ENCODE results near the gene STYX. TPM values are rescaled to one million over a fixed set of nuclear protein-coding genes. Genes with fewer than 3 reads are reported as not detected.

Gene STYX
- total RNA-seq, 4 donors from 2014 or later = 6.0 to 14.4 (median 9.1) TPM

- no peak for DNase-seq
- TF ChIP-seq POLR2AphosphoS5 (IDR thresholded peaks at IDR 0.05) = no peak
- TF ChIP-seq CTCF (IDR thresholded peaks at IDR 0.05) = no peak
- TF ChIP-seq POLR2A (IDR thresholded peaks at IDR 0.05) = no peak
- no peak for TF ChIP-seq EP300 (IDR thresholded peaks at IDR 0.05; ENCODE audit: low read depth)
- in situ Hi-C loops (cut with MboI; ENCODE audit: low pct_ligation_motif_present in 1 of 4, low pct_unique_long_range_greater_than_20kb in 1 of 4, low sequenced_read_pairs in 3 of 4) = loop anchor here (25.0 kb wide), 3 partner anchors 256 to 506 kb away; no protein-coding TSS in a partner anchor
- no peak overlapping the region for H3K27ac ChIP-seq
- no peak overlapping the region for H3K4me3 ChIP-seq
- WGBS, 2 donors (ENCODE audit: low coverage in 1 of 2) = 84 to 86% methylated on average over 4 of the region's 4 CpGs
- intact Hi-C loops (cut with DNase I; ENCODE audit: low total_unique reads) = no loop called here
- H3K27me3 ChIP-seq = no peaks in the 10 kb centered on the region
- H3K4me1 ChIP-seq = no peaks in the 10 kb centered on the region
- no peaks in the 10 kb centered on the region for H3K36me3 ChIP-seq
- H3K9me3 ChIP-seq = no peaks in the 10 kb centered on the region
Measured at GRCh38 chr14:52806115-52806514, 76.1 kb downstream of the STYX start.

GRCh38 chr14:52808101-52808500, 78.1 kb downstream of the STYX start:
- Histone ChIP-seq H3K9me3 (no peaks in the 10 kb centered on the region), H3K4me3 (no peak overlapping the region), H3K27ac (no peak overlapping the region), H3K36me3 (no peaks in the 10 kb centered on the region), H3K27me3 (no peaks in the 10 kb centered on the region), H3K4me1 (no peaks in the 10 kb centered on the region)
- in situ Hi-C loops (cut with MboI; ENCODE audit: low pct_ligation_motif_present in 1 of 4, low pct_unique_long_range_greater_than_20kb in 1 of 4, low sequenced_read_pairs in 3 of 4) = loop anchor here (25.0 kb wide), 3 partner anchors 254 to 504 kb away; no protein-coding TSS in a partner anchor
- 82 to 100% methylated on average over 1 of the region's 1 CpG for WGBS, 2 donors (ENCODE audit: low coverage in 1 of 2)
- DNase-seq = no peak
- TF ChIP-seq POLR2A (IDR thresholded peaks at IDR 0.05) (no peak), CTCF (IDR thresholded peaks at IDR 0.05) (no peak), POLR2AphosphoS5 (IDR thresholded peaks at IDR 0.05) (no peak), EP300 (IDR thresholded peaks at IDR 0.05; ENCODE audit: low read depth) (no peak)
- intact Hi-C loops (cut with DNase I; ENCODE audit: low total_unique reads) = no loop called here

GRCh38 chr14:52821805-52822250, 91.9 kb downstream of the STYX start:
- in situ Hi-C loops (cut with MboI; ENCODE audit: low pct_ligation_motif_present in 1 of 4, low pct_unique_long_range_greater_than_20kb in 1 of 4, low sequenced_read_pairs in 3 of 4) (loop anchor here (5.0 to 25.0 kb wide), 7 partner anchors 133 to 490 kb away; partner anchors contain the start of gene FERMT2 (in 1 of the 4)), intact Hi-C loops (cut with DNase I; ENCODE audit: low total_unique reads) (loop anchor here (2.0 to 5.0 kb wide), 2 partner anchors 141 to 235 kb away; no protein-coding TSS in a partner anchor)
- Histone ChIP-seq H3K36me3 (no peaks in the 10 kb centered on the region), H3K27me3 (no peaks in the 10 kb centered on the region), H3K4me1 (peaks cover 0 to 4% (median 0%) of the 10 kb centered on the region in 4 donors), H3K27ac (no peak overlapping the region), H3K4me3 (no peak overlapping the region), H3K9me3 (no peaks in the 10 kb centered on the region)
- no peak for DNase-seq
- TF ChIP-seq POLR2AphosphoS5 (IDR thresholded peaks at IDR 0.05) = no peak
- TF ChIP-seq POLR2A (IDR thresholded peaks at IDR 0.05) = no peak
- 47 to 60% methylated on average over 7 of the region's 7 CpGs for WGBS, 2 donors (ENCODE audit: low coverage in 1 of 2)

- TF ChIP-seq POLR2A (IDR thresholded peaks at IDR 0.05) (no peak), POLR2AphosphoS5 (IDR thresholded peaks at IDR 0.05) (no peak), EP300 (IDR thresholded peaks at IDR 0.05; ENCODE audit: low read depth) (no peak), CTCF (IDR thresholded peaks at IDR 0.05) (no peak)
- in situ Hi-C loops (cut with MboI; ENCODE audit: low pct_ligation_motif_present in 1 of 4, low pct_unique_long_range_greater_than_20kb in 1 of 4, low sequenced_read_pairs in 3 of 4) (loop anchor here (5.0 to 25.0 kb wide), 7 partner anchors 130 to 488 kb away; partner anchors contain the start of gene FERMT2 (in 1 of the 4)), intact Hi-C loops (cut with DNase I; ENCODE audit: low total_unique reads) (loop anchor here (5.0 kb wide), 1 partner anchor 233 kb away; no protein-coding TSS in a partner anchor)
- Histone ChIP-seq H3K4me1 (peaks cover 0 to 4% (median 0%) of the 10 kb centered on the region in 4 donors), H3K4me3 (no peak overlapping the region), H3K27ac (no peak overlapping the region), H3K27me3 (no peaks in the 10 kb centered on the region), H3K9me3 (no peaks in the 10 kb centered on the region), H3K36me3 (no peaks in the 10 kb centered on the region)
- DNase-seq = no peak
- WGBS, 2 donors (ENCODE audit: low coverage in 1 of 2) = 33 to 34% methylated on average over 3 to 4 of the region's 4 CpGs
Measured at GRCh38 chr14:52824462-52824861, 94.5 kb downstream of the STYX start.

Small RNA genes lying within 50 kb of the gene (small RNA-seq; reads per million reads assigned to genes)
- 0 reads per million in 4 donors for gene AL139317.2

Other genes with a start within 250 kb of the STYX start
- 10 to 100 TPM in 1 of 4 donors, 1 to 10 TPM in 2, not detected in 1; 5.6 to 11.1 (median 7.1) TPM for gene TXNDC16, start 177.7 kb upstream of the STYX start, total RNA-seq
- gene GPR137C, start 177.3 kb upstream of the STYX start, total RNA-seq = 1 to 10 TPM in 1 of 4 donors, under 1 TPM in 3; 0.27 to 2.6 (median 0.36) TPM
- 10 to 100 TPM; 21.9 to 46.0 (median 35.6) TPM for gene ERO1A, start 34.6 kb upstream of the STYX start, total RNA-seq
- gene PSMC6, start 23.0 kb upstream of the STYX start, total RNA-seq = 10 to 100 TPM in 3 of 4 donors, 1 to 10 TPM in 1; 6.8 to 87.8 (median 47.8) TPM
- 10 to 100 TPM in 2 of 4 donors, 1 to 10 TPM in 2; 7.5 to 17.1 (median 12.7) TPM for gene GNPNAT1, start 61.4 kb downstream of the STYX start, total RNA-seq
- gene FERMT2, start 220.9 kb downstream of the STYX start, total RNA-seq = 100 to 1,000 TPM in 1 of 4 donors, 10 to 100 TPM in 3; 38.6 to 186 (median 62.7) TPM

Data from transverse colon (tissue), 4 donors.